HFFc6 (cell line): ENCODE results near the gene SEC16B. TPM values are rescaled to one million over a fixed set of nuclear protein-coding genes. Genes with fewer than 3 reads are reported as not detected.

Experiments
- DNase-seq: peaks from one replicate; pipeline ENCODE4 v3.0.0-alpha.2; 2018
- H3K27ac Mint-ChIP-seq: 2 replicates; pipeline ENCODE4 v1.8.0; 2020; ENCODE audit warnings: mild to moderate bottlenecking, mixed read lengths
- H3K27me3 Mint-ChIP-seq: 2 replicates; pipeline ENCODE4 v1.8.0; 2021; ENCODE audit warnings: mild to moderate bottlenecking, moderate library complexity, mixed read lengths; ENCODE audit not compliant: insufficient read depth
- H3K36me3 Mint-ChIP-seq: 2 replicates; pipeline ENCODE4 v1.8.0; 2021; ENCODE audit warnings: low read depth, mixed read lengths
- H3K4me1 Mint-ChIP-seq: 2 replicates; pipeline ENCODE4 v1.8.0; 2020; ENCODE audit warnings: low read depth, mixed read lengths
- H3K4me3 Mint-ChIP-seq: 2 replicates; pipeline ENCODE4 v1.8.0; 2020; ENCODE audit warnings: mild to moderate bottlenecking, moderate library complexity, mixed read lengths
- H3K9me3 Mint-ChIP-seq: 2 replicates; pipeline ENCODE4 v1.8.0; 2020; ENCODE audit warnings: mild to moderate bottlenecking, mixed read lengths
- total RNA-seq, 6 experiments: library from RNA; stranded (reverse); fragmentation: NEBNext Ultra II Directional; extraction: Animal tissue kit (Norgen Biotek cat#: 25700); gene quantifications; 2 replicates in 1 of 6; 3 replicates in 5 of 6; pipeline ENCODE4 v1.2.3, GENCODE V29; 2021
- TF ChIP-seq, protein P1 (sequence below): fragments of 200-600 bp; sonication (generic); IDR thresholded peaks from 2 replicates; pipeline ENCODE4 v1.5.0; 2021; ENCODE audit warnings: antibody characterized with exemption, mild to moderate bottlenecking

The SEC16B gene
- total RNA-seq, 6 experiments from 2014 or later: 1.7 to 3.2 (median 2.0) TPM

DNA sequence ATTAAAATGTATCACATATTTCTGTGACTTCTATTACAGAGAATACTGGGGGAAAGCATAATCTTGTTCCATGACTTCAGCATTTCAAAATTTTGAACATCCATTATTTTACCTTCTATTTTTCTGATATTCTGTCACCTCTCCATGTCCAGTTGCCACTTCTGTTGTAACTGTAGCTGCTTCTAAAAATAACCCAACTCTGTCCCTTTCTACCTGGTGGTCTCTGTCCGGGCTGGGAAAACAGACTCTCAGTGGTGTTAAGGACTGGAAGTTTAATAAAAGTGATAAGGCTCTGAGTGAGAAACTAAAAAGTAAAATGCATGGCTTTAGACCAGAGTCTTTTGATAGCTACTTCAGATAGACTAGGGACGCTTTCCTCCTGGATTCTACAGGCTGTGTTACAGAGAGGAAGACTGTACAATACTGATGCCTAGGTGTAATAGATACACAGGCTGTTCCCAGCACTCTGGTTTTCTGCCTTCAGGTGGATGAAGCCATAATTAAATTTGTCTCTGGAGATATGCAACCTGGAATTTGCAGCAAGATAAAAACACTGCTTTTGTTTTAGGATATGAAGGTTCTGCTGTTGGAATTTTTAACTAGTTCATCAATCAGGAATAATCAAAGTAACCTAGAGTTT is 42.1 kb upstream of the SEC16B start:
- no peak overlapping the region for H3K27ac Mint-ChIP-seq
- TF ChIP-seq, protein P1, sequence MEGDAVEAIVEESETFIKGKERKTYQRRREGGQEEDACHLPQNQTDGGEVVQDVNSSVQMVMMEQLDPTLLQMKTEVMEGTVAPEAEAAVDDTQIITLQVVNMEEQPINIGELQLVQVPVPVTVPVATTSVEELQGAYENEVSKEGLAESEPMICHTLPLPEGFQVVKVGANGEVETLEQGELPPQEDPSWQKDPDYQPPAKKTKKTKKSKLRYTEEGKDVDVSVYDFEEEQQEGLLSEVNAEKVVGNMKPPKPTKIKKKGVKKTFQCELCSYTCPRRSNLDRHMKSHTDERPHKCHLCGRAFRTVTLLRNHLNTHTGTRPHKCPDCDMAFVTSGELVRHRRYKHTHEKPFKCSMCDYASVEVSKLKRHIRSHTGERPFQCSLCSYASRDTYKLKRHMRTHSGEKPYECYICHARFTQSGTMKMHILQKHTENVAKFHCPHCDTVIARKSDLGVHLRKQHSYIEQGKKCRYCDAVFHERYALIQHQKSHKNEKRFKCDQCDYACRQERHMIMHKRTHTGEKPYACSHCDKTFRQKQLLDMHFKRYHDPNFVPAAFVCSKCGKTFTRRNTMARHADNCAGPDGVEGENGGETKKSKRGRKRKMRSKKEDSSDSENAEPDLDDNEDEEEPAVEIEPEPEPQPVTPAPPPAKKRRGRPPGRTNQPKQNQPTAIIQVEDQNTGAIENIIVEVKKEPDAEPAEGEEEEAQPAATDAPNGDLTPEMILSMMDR: no peak
- DNase-seq: no peak

DNA sequence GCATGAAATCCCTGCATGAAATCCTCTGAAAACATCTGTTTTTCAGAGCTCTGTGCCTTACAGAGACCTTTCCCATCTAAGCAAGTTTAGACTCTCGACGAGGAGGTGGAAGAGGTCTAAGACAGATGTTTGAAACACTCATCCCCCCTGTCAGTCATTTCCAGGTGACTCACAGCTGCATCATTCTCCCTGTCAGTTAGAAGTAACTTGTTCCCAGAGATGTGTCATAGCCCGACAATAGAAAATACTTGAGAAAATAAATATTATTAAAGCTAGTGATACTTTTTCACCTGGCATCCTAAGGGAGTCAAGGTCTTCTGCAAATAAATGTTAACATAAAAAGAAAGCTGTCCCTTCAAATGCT is 41.6 kb upstream of the SEC16B start:
- H3K4me1 Mint-ChIP-seq: peaks cover 15% of the 10 kb centered on the region
- TF ChIP-seq, protein P1: no peak
- H3K27me3 Mint-ChIP-seq: peaks cover 3% of the 10 kb centered on the region
- no peaks in the 10 kb centered on the region for H3K9me3 Mint-ChIP-seq
- H3K27ac Mint-ChIP-seq: no peak overlapping the region
- no peak overlapping the region for H3K4me3 Mint-ChIP-seq
- no peaks in the 10 kb centered on the region for H3K36me3 Mint-ChIP-seq
- peak; percentile 5 for DNase-seq

More for the DNA sequence above, 42.1 kb upstream of the SEC16B start:
- Mint-ChIP-seq H3K4me3 (no peak overlapping the region), H3K9me3 (no peaks in the 10 kb centered on the region), H3K36me3 (no peaks in the 10 kb centered on the region), H3K27me3 (peaks cover 3% of the 10 kb centered on the region), H3K4me1 (peaks cover 15% of the 10 kb centered on the region)

DNA sequence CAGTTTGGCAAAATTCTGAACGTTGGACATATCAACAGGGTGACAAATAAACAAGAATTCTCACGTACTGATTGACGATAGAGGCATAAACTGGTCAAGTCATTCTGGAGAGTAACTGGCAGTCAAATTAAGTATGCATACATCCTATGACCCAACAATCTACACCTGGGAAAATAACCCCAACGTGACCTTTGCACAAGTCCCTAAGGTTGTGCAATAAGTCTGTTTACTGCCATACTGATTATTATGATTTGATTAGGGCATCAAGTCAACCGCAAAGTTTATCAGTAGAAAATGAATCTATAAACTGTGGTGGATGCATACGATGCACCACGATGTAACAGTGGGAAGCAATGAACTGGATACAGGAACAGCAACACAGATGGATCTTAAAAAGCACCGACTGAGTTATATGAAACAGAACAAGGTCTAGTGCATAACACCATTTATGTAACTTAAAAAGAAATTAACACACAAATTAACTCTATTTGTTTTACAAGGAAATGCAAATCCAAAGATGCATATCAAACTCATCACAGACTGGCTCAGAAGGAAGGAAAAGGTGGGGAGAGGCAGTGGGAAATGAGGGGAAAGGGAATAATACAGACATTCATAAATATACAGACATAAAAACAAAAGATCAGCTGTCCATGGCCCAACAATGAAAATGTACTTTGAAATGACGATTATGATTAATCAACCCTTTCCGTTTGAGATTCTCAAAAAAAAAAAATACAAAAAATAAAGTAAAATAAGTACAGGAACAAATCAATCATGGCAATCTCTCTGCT is 41.0 kb upstream of the SEC16B start:
- TF ChIP-seq, protein P1: no peak
- no peaks in the 10 kb centered on the region for H3K9me3 Mint-ChIP-seq
- no peak overlapping the region for H3K27ac Mint-ChIP-seq
- H3K4me3 Mint-ChIP-seq: no peak overlapping the region
- peaks cover 2% of the 10 kb centered on the region for H3K27me3 Mint-ChIP-seq
- H3K36me3 Mint-ChIP-seq: no peaks in the 10 kb centered on the region
- peaks cover 15% of the 10 kb centered on the region for H3K4me1 Mint-ChIP-seq
- no peak for DNase-seq

DNA sequence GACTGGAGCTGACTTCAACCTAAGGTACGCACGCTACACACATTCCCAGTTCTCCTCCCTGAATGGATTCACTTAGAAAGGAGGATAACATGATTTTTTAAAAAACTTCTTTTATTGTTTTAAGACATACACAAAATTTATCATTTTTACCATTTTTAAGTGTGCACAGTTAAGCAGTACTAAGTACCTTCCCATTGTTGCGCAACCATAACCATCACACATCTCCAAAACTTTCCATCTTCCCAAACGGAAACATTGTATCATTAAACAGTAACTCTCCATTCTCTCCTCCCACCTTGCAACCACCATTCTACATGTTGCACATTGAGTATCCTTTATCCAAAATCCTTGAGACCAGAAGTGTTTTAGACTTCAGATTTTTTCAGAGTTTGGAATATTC is 36.2 kb upstream of the SEC16B start:
- H3K9me3 Mint-ChIP-seq: no peaks in the 10 kb centered on the region
- no peaks in the 10 kb centered on the region for H3K36me3 Mint-ChIP-seq
- no peak overlapping the region for H3K27ac Mint-ChIP-seq

DNA sequence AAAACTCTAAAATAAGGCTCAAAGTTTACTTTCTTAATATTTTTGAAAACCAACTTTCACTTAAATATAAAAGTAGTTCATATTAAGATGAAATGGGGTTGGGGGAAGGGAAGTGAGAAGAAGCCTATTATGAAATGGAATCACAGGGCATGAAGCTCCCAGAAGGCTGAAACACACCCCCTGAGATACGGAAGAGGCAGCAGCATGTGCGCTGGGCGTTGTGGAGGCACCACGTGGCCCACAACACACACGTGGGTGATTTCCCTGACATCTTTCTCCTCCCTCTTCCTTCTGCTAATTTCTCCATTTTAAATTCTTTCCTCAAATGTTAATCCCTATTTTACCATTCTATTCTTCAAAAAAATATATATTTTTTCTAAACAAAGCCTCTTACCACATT is 35.6 kb upstream of the SEC16B start:
- H3K9me3 Mint-ChIP-seq: no peaks in the 10 kb centered on the region
- H3K36me3 Mint-ChIP-seq: no peaks in the 10 kb centered on the region
- TF ChIP-seq, protein P1: no peak
- H3K27me3 Mint-ChIP-seq: peaks cover 4% of the 10 kb centered on the region
- H3K27ac Mint-ChIP-seq: no peak overlapping the region
- no peak overlapping the region for H3K4me3 Mint-ChIP-seq
- DNase-seq: no peak
- peaks cover 20% of the 10 kb centered on the region for H3K4me1 Mint-ChIP-seq

More for the DNA sequence above, 36.2 kb upstream of the SEC16B start:
- Mint-ChIP-seq H3K4me1 (peaks cover 23% of the 10 kb centered on the region), H3K27me3 (peaks cover 4% of the 10 kb centered on the region), H3K4me3 (no peak overlapping the region)
- no peak for DNase-seq
- TF ChIP-seq, protein P1: no peak
